Non-pigmented ciliary epithelial cell (primary cell): ENCODE data around the gene ANKRD11.
"Not testable (repeated sequence)": the region's sequence is repeated elsewhere in the genome, so short reads cannot be mapped to it uniquely, and the experiment has no call there.

Experiments
- DNase-seq: peaks from one replicate; pipeline ENCODE4 v3.0.0-alpha.2; 2010; ENCODE audit warnings: low read depth

ANKRD11 gene

DNA sequence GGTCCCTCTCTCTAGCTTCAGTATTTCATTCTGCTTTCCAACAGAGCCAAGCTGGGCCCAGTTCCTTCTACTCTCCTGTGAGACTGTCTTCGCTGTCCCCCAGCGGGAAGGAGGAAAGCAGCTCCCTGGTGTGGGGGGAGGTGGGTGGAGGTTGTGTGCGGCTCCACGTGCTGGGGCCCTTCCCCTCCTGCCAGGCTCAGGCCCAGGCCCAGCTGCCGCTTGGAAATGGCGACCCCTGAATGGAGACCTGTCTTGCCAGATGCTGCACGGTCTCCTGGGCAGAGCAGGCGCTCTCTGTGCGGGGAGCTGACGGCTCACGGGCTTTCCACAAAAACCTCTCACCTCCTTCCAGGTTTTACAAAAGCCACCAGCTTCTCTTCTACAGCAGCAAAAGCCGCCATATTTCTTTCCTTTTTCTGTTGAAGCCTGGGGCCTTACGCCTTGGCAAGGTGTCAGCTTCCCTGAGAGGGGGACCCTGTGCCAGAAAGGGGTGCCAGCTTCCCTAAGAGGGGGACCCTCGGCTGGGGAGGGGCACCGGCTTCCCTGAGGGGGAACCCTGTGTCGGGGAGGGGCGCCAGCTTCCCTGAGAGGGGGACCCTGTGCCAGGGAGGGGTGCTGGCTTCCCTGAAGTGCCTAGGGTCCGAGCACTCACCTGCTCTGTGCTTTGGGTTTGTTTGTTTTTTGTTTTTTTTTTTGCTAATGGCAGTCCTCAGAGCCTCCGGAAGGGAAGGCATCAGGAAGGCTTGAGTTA, 225.4 kb downstream of the ANKRD11 start:
- no peak for DNase-seq

DNA sequence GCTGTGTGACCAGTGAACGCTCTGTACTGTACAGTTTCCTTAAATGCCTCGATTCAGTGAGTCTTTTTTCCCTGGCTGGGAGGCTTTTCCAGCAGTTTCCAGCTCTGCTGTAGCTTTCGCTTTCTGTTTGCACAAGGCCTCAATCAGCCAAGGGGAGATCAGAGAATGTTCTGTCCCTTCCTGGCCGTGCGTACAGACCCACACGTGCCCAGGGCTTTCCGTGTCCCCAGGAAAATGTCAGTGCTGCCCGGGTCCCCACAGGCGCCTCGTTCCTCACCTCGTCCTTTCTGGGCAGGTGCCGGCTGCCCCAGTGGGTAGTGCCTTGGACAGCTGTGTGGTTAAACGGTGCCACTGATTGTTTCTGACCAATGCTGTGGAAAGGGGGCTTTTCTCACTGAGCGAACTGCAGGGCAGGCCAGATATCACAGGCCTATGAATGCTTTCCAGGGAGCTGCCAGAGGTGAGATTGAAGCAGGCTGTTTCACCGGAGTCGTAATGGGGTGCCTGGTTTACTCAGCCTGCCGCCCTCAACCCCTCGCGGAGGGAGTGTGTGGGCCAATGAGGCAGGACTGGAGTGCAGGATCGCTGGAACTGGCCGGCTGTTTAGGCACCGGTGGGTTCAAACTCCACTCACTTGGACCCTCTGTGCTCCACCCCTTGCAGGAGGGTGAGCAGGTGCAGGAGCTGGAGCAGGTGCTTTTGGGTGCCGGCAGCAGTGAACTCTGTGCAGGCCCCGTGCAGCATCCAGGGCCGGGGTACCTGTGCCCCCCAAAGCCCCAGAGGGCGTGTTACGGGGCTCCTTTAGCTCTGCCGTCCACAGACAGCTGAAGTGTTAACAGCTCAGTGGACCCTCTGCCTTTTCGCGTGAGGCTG, 228.4 kb downstream of the ANKRD11 start:
- DNase-seq, result no peak

DNA sequence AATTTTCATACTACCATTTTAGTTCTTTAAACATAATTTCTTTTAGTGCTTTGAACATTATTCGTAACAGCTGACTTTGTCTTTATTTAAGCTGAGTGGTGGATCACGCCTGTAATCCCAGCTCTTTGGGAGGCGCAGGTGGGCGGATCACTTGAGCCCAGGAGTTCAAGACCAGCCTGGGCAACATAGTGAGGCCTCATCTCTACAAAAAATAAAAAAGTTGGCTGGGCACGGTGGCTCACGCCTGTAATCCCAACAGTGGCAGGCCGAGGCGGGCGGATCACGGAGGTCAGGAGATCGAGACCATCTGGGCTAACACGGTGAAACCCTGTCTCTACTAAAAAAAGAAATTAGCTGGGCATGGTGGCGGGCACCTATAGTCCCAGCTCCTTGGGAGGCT, 230.5 kb downstream of the ANKRD11 start:
- DNase-seq, result not testable (repeated sequence)

DNA sequence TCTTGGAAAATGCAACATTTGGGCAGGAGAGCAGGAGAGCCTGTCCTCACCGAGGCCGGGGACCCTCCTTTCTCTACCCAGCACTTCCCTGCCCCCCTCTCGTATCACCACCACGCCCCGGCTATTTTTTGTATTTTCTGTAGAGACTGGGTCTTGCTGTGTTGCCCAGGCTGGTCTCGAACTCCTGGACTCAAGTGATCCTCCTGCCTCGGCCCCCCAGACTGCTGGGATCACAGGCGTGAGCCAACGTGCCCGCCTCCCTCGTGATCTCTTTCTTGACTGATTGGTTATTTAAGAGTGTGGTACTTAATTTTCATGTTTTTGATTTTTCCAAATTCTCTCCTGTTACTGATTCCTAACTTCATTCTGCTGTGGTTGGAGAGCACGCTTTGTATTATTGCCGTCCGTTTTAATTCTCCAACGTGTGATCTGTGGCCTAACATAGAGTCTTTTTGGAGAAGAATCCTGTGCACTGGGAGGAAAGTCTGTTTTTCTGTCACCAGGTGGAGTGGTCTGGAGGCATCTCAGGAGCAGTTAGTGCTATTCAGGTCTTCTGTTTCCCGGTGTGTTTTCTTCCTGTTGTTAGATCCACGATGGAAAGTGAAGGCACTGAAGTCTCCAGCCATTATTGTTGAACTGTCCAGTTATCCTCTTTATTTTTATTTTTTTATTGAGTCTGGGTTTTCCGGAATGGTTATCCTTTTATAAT, 232.4 kb downstream of the ANKRD11 start:
- no peak for DNase-seq

DNA sequence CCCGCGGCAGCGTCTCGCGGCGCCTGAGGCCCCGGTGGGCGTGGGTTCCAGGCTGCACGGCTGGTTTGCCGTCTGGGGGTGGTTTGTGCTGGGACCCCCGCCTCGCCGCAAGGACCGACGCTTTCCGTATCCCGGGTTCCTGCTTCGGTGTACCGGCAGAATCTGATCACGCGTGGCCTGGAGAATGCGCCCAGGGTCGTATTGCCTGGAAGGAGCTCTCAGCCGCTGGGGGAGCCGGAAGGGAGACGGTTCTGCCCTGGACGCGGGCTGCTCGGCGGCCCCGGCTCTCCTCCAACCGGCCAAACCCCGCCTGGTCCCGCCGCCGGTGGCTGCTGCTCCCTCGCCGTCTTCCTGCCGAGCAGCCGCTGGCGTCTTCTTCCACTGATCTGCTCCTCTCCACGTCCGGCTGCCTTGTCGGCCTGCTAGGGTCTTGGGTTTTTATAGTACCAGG, 233.1 kb downstream of the ANKRD11 start:
- DNase-seq, result no peak

DNA sequence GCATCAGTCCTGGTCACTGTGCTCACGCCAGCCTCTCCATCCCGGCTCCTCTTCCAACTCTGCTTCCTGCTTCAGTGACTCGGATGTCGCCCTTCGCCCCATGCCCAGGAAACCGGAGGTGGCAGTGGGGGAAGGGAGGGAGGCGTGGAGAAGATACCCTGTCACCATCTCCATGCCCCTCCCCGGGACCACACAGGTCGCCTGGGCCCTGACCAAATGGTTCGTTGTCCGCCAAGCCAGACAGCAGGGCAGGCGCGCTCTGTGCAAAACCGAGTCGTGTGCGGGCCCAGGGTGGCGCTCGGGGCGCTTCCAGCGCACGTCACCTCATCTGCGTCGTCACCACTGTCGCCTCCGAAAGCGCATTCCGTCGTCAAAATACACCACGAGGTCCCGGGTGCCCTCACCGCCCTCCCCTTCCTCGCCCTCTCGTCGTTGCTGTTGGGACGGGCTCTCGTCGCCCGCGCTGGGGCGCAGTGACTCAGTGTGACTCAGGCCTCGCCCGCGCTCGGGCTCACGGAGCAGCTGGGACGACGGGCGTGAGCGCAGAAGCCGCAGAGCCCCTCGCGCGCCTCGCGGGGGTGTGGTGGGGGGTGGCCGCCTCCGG, 233.6 kb downstream of the ANKRD11 start:
- DNase-seq, result no peak

DNA sequence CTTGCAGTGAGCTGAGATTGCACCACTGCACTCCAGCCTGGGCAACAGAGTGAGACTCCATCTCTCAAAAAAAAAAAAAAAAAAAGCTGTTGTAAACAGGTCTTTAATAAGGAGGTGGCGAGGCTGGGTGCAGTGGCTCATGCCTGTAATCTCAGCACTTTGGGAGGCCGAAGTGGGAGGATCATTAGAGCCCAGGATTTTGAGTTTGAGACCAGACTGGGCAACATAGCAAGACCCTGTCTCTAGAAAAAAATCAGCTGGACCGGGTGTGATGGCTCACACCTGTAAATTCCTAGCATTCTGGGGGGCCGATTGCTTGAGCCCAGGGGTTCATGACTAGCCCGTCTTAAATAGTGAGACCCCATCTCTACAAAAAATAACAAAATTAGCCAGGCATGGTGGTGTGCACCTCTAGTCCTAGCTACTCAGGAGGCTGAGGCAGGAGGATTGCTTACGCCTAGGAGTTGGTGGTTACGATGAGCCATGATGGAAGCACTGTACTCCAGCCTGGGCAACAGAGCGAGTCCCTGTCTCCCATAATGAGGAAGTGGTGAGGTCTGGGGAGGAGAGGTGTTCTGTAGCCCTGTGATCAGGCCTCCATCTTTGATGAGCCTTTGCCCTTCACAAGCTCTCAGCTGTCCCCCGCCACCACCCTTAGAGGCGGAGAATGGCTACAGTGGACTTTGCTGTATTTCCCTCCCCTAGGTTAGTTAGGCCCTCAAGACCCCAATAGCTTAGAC, 236.6 kb downstream of the ANKRD11 start:
- no peak for DNase-seq

DNA sequence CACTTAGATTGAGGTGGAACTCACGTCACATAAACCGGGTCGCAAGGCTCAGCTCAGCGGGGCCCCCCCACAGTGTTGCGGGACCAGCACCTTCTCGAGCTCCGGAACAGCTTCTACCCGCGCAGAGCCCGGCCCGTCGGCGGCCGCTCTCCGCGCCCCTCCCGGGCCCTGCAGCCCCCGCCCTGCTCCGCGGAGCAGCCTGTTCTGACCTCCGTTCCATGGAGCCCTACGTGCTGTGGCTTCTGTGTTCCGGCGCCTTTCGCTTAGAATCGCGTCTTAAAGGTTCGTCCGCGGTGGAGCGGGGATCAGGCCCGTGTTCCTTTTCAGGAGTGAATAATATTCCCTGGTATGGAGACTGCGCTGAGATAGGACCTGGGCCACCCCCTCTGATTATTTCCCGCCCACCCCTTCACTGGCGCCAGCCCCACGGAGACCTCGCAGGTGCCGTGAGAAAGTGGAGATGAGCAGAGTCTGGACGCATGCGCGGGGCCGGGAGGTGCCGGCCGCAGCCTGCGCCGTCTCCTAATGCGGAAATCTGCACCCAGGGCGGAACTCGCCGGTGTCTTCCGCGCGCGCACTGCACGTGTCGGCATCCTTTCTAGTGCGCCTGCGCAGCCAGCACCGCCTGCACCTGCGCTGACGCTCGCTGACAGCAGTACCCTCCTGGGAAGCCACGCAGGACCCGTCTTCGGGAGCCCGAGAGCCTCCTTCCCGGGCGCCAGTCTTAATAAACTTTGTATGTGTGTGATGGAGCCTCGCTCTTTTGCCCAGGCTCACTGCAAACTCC, 242.0 kb downstream of the ANKRD11 start:
- DNase-seq, result no peak

DNA sequence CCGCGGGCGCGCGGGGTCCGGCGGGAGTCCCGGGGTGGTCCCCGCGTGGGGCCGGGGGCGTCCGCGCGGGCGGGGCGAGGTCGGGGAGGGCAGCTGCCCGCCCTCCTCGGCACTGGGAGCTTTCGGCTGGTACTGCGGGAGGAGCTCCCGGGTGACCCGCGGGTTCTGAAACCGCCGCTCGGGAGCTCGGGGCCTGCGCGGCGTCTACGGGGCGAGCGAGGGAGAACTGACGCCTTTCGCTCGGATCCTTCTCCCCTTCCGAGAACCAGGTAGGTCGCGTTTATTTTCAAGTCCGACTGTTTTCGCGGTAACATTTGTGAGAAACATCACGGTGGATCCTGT, 242.7 kb downstream of the ANKRD11 start:
- not testable (repeated sequence) for DNase-seq

DNA sequence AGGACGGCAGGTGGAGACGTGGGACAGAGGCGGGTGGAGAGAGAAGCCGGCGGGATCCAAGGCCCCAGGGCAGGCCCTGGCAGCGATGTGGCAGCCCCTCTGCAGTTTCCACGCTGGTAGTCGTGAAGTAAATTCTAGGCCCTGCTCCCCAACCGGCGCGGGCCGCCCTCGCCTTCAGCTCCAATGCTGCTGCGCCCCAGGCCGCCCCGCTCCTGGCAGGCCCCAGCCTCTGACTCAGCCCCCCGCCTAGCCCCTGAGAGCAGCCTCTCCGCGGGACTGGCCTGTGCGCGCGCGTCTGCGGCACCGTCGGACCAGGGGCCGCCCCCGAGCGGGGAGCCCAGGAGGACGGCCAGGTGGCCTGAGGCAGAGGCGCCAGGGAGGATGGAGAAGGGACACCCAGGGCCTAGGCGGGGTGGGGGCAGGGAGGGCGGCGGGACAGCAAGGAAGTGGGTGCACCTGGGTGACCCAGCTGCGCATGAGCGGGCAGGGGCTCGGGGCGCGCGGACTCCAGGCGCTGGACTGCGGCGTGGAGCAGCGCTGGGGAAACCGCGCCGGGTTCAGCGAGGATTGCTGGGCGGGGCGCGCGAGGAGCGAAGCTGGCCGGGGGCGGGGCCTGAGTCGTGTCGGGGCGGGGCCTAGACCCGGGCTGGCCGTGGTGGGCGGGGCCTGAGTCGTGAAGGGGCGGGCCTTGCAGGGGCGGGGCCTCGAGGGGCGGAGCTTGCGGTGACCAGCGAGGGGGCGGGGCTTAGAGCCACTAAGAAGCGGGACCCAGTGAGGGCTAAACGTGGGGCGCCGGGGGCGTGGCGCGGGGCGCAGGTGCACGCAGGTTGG, 243.2 kb downstream of the ANKRD11 start:
- peak; percentile 11 for DNase-seq

DNA sequence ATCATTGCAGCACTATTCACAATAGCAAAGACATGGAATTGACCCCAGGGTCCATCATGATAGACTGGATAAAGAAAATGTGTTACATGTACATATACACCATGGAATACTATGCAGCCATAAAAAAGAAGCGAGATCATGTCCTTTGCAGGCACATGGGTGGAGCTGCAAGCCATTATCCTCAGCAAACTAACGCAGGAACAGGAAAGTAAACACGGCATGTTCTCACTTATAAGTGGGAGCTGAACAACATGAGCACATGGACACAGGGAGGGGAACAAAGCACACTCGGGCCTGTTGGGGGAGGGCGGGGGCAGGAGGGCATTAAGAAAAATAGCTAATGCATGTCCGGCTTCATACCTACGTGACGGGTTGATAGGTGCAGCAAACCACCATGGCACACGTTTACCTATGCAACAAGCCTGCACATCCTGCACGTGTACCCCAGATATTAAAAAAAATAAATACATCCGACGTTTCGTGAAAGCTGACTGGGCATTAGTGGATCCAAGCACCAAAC, 243.9 kb downstream of the ANKRD11 start:
- no peak for DNase-seq

DNA sequence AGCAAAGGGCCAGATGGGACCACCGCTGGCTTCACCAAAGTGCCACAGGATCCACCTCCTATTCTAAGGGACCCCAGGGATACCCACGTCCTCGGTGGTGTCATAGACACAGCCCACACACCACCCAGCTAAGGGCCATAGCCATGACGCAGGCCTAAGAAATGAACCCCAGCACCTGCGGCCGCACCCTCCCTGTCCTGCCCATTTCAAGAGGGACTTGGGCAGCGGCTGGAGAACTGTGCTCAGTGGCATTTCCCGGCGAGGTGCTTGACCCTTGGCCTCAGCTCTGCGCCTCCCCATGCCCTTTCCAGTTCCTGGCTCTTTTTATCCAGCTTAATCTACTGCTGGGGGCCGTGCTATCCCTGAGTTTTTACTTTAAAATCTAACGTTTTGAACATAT, 245.6 kb downstream of the ANKRD11 start:
- DNase-seq, result no peak

DNA sequence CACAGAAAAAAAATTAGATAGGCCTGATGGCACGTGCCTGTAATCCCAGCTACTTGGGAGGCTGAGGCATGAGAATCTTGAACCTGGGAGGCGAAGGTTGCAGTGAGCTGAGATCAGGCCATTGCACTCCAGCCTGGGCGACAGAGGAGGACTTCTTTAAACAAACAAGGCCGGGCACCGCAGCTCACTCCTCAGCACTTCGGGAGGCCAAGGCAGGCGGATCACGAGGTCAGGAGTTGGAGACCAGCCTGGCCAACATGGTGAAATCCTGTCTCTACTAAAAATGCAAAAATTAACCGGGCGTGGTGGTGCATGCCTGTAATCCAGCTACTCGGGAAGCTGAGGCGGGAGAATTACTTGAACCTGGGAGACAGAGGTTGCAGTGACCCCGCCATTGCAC, 246.1 kb downstream of the ANKRD11 start:
- DNase-seq, result not testable (repeated sequence)

DNA sequence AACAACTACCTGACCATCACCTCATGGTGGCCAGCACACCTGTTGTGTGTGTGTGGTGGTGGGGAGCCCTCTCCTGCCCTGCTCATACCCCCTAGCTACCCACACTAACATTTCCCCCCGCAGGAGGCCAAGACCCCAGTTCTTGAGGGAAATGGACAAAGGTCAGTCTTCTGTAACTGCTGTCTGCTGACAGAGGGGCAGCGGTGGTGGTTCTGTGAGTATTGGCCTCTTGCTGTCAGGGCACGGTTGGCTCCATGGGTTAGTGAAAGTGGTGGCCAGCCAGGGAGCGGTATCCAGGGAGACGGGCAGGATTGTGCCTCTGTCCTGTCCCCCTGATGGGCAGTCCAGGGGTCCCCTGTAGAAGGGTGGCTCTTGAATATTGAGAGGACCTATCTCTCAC, 246.7 kb downstream of the ANKRD11 start:
- DNase-seq, result no peak

DNA sequence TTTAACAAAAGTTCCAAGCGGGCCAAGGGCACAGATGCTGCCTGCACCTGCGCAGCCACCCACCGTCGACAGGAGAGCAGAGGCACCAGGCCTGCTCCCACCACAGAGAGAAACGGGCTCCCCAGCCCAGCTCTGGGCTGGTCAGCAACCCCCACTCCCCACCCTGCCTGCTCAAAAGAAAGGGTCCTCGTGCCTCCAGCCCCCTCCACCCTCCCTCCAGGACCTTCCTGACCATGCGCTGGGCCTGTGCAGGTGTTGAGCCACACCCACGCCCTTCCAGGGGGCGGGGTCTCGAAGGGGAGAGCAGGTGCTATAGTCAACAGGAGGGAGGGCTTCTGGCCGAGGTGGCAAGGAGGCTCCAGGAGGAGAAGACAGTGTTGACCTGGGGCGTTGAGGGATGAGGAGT, 247.6 kb downstream of the ANKRD11 start:
- no peak for DNase-seq

DNA sequence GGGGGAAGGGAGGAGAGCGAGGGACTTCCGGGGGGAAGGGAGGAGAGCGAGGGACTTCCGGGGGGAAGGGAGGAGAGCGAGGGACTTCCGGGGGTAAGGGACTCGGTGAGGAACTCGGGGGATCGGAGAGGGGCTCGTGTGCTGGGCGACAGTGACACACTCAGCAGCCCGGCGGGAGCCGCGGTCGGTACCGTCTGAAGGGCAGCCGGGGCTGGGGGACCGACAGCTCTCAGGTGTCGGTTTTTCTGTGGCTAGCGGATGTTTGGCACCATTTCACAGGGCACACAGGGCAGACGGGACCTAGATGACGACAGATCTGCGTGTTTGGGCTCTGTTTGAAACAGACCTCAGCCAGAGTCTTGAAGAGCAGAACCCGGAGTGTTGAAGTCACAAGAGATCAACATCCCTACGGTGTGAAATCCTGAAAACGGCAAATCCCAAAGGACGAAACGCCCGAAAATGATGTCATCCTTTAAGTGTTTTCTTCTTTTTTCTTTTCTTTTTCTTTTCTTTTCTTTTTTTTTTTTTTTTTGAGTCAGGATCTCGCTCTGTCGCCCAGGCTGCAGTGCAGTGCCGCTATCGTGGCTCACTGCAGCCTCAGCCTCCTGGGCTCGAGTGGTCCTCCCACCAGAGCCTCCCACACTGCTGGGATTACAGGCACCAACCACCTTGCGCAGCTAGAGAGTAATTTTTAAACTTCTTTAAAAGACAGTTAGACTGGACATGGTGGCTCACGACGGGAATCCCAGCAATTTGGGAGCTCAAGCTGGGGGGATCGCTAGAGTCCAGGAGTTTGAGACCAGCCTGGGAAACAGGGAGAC, 249.0 kb downstream of the ANKRD11 start:
- DNase-seq, result peak; percentile 24

DNA sequence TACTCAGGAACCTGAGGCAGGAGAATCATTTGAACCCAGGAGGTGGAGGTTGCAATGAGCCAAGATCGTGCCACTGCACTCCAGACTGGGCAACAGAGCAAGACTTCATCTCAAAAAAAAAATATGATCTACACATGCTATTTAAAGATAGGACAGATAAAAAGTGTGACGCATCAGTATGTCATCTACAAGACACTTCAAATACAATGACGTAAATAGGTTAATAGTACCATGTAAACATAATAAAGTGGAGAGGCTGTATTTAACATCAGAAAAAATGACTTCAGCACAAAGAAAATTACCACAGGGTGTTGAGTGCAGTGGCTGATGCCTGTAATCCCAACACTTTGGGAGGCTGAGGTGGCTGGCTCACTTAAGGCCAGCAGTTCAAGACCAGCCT, 252.6 kb downstream of the ANKRD11 start:
- no peak for DNase-seq

DNA sequence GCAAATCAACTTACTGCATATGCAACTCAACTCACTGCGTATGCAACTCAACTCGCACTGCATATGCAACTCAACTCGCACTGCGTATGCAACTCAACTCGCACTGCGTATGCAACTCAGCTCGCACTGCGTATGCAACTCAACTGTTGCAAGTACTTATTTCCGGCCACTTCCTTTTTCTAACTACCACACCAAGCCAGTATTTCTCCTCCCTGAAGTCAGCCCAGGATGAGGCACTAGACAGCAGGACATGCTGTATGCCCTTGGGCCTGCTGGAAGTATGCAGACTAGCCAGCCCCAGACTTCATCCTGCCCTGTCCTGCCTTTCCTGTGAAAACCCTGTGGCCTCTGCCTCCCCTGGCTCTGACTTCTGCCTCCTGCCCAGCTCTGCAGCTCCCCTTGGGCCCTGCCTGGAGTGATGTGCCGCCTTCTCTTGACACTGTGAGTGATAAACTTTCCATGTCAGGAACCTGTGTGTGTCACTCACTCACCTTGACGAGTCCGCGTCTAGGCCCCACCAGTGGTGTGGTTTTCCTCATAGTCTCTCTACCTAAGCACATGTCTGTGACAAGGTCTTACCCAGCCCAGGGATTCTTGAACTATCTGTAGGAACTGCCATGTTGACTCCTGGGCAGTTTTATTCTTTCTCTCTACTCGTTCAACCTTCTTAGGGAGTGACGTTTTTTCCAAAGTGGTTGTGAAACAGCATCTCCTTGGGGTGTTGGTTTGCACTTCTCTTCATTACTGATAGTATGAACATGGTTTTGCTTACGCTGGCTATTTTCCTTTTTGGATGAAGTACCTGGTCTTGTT, 256.5 kb downstream of the ANKRD11 start:
- no peak for DNase-seq
